Spinal cord (tissue), 10 donors: ENCODE results near the gene FOXP3. TPM values are rescaled to one million over a fixed set of nuclear protein-coding genes. Genes with fewer than 3 reads are reported as not detected.
A peak's percentile ranks its signal among the peaks of the same experiment; 100 is the strongest.

Experiments
- DNase-seq, 6 donors: peaks; one replicate each; pipeline versions ENCODE4 v3.0.0 to v3.0.0-alpha.2; 2013 to 2015; ENCODE audit warnings: low spot score in 6 of 6, low read depth in 4 of 6
- H3K27ac ChIP-seq: one replicate; pipeline ENCODE4 v1.5.1; 2013; ENCODE audit warnings: low read depth, low read length, control low read depth
- H3K27me3 ChIP-seq: one replicate; pipeline ENCODE4 v1.6.1; 2013; ENCODE audit warnings: low read length; ENCODE audit not compliant: control insufficient read depth, insufficient read depth
- H3K36me3 ChIP-seq: one replicate; pipeline ENCODE4 v1.6.1; 2013; ENCODE audit warnings: low read length; ENCODE audit not compliant: control insufficient read depth, insufficient read depth
- H3K4me1 ChIP-seq: one replicate; pipeline ENCODE4 v1.6.1; 2013; ENCODE audit warnings: low read length; ENCODE audit not compliant: control insufficient read depth, insufficient read depth
- H3K4me3 ChIP-seq: one replicate; pipeline ENCODE4 v1.5.1; 2013; ENCODE audit warnings: low read depth, low read length, control low read depth
- H3K9me3 ChIP-seq: one replicate; pipeline ENCODE4 v1.6.1; 2013; ENCODE audit warnings: low read length; ENCODE audit not compliant: control insufficient read depth, insufficient read depth
- WGBS: methylation state at CpG from one replicate; pipeline ENCODE4 v1.1.5; 2013; ENCODE audit warnings: missing lambda C conversion rate; ENCODE audit not compliant: insufficient coverage; 5-methylcytosine and 5-hydroxymethylcytosine counted together
- polyA plus RNA-seq, 2 donors: library from polyadenylated mRNA; unstranded; fragments of 120-200 nt; gene quantifications; one replicate each; pipeline ENCODE4 v1.2.1, GENCODE V29; 2013; ENCODE audit not compliant: insufficient read length in 2 of 2
- total RNA-seq, 2 donors: library from RNA; depleted of rRNA in 1 of 2; stranded (reverse); fragments of 120-200 nt in 1 of 2; fragments of >200 nt in 1 of 2; gene quantifications; one replicate each; pipeline versions ENCODE4 v1.2.3 to v1.2.4, GENCODE V29; 2013 to 2014
- donor health status: healthy.

The FOXP3 gene
- total and polyA plus RNA-seq, 4 donors: 0.11 to 1.3 (median 1.2) TPM; not detected in 1

- peaks cover 7% of the 10 kb centered on the region for H3K4me1 ChIP-seq
- no peaks in the 10 kb centered on the region for H3K36me3 ChIP-seq
- DNase-seq: no peak
- no peaks in the 10 kb centered on the region for H3K27me3 ChIP-seq
- 82% methylated on average over 9 of the region's 17 CpGs for WGBS
- H3K27ac ChIP-seq: no peak overlapping the region
- peaks cover 1% of the 10 kb centered on the region for H3K9me3 ChIP-seq
- no peak overlapping the region for H3K4me3 ChIP-seq
Measured at GRCh38 chrX:49292400-49293362, 28.2 kb upstream of the FOXP3 start.

DNA sequence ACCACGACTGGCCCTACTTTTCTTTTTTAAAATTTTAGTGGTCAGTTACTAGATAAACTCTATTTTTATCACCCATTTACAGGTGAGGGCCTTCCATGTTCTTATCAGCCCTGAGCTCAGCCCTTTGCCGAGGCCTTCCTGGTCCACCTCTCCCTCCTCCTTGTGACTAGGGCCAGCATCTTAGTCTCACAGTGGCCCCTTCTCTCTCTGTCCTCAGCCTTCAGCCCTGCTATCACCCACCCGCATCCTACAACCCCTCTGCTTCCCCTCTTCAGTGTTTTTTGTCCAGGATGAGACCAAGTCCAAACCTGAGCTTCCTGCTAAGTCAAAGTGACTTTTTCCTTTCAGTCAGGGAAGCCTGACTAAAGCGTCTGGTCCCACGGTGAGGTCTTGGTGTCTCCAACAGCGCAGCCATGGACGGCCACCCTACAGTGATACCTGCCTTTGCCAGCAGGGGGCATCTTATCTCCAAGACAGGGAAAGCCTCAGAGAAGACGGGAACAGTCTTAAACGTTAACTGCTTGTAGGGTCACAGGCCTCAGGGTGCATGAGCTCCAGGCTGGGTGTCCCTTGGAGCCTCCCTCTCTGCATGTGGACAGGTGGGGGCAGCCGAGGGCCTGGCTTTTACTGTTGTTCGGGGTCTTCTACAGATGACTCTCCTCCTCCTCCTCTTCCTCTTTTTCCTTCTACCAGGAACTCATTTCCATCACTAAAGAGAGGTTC lies 27.3 kb upstream of the FOXP3 start:
- no peaks in the 10 kb centered on the region for H3K27me3 ChIP-seq
- DNase-seq: peak in 2 of 6 donors; percentile 53 to 68
- H3K9me3 ChIP-seq: peaks cover 1% of the 10 kb centered on the region
- no peak overlapping the region for H3K27ac ChIP-seq
- H3K36me3 ChIP-seq: peaks cover 1% of the 10 kb centered on the region
- peaks cover 7% of the 10 kb centered on the region for H3K4me1 ChIP-seq
- WGBS: 29% methylated on average over 10 of the region's 11 CpGs
- no peak overlapping the region for H3K4me3 ChIP-seq

DNA sequence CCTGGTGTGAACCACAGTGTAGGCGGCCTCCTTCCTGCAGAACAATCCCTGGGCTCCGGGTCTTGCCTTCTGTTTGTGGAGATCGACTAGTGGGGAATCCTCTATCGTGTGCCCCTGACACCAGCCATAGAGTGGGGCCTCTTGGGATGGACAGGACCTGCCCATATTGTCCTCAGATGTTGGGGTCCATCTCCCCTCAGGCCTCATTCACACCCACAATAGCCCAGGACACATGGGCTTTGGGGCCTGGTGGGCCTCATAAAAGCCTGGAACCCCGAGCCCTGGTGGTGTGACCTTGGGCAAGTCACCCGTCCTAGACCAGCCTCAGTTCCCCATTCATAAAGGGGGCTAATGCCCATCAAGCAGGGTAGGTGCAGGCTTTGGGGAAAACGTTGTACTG lies 25.7 kb upstream of the FOXP3 start:
- no peaks in the 10 kb centered on the region for H3K27me3 ChIP-seq
- peaks cover 7% of the 10 kb centered on the region for H3K4me1 ChIP-seq
- 56% methylated on average over 5 of the region's 7 CpGs for WGBS
- no peak overlapping the region for H3K27ac ChIP-seq
- H3K36me3 ChIP-seq: peaks cover 14% of the 10 kb centered on the region
- H3K9me3 ChIP-seq: peaks cover 1% of the 10 kb centered on the region
- DNase-seq: no peak
- H3K4me3 ChIP-seq: no peak overlapping the region

DNA sequence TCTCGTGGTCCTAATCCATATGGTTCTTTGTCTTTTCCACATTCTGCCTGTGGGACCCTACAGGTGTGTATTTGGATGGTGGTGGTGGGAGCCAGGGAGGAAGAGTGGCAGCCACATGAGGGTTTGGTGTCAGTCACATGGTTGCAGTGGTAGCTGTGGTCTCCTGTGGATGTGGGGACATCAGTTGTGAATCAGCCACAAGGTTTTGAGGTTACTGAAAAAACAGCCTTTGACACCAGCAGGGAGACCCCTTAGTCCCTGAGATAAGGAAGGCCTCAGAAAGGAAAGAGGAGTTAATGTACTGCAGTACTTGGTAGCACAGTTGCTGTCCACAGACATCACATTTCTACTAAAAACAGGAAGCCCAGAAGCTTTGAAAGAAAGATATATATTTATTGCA lies 23.2 kb upstream of the FOXP3 start:
- Histone ChIP-seq H3K27me3 (no peaks in the 10 kb centered on the region), H3K4me3 (no peak overlapping the region), H3K27ac (no peak overlapping the region), H3K4me1 (peaks cover 8% of the 10 kb centered on the region), H3K9me3 (peaks cover 1% of the 10 kb centered on the region), H3K36me3 (peaks cover 14% of the 10 kb centered on the region)
- no peak for DNase-seq
- 88% methylated on average over 1 of the region's 1 CpG for WGBS

- no peak for DNase-seq
- Histone ChIP-seq H3K9me3 (no peaks in the 10 kb centered on the region), H3K4me3 (no peak overlapping the region), H3K27ac (no peak overlapping the region), H3K27me3 (no peaks in the 10 kb centered on the region), H3K4me1 (peaks cover 3% of the 10 kb centered on the region), H3K36me3 (peaks cover 17% of the 10 kb centered on the region)
- 63% methylated on average over 4 of the region's 4 CpGs for WGBS
Measured at GRCh38 chrX:49286581-49286980, 22.1 kb upstream of the FOXP3 start.

DNA sequence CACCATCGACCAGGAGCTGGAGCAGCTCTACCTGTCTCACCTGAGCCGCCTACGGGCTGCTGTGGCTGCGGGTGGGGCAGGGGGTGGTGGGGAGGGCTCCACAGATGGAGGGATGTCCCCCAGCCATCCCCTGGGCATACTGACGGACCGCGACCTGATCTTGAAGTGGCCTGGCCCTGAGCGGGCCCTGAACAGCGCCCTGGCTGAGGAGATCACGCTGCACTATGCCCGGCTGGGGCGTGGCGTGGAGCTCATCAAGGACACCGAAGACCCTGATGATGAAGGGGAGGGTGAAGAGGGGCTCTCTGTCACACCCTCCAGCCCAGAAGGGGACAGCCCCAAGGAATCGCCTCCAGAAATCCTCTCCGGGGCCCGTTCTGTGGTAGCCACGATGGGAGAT lies 21.6 kb upstream of the FOXP3 start:
- Histone ChIP-seq H3K36me3 (peaks cover 17% of the 10 kb centered on the region), H3K9me3 (no peaks in the 10 kb centered on the region), H3K27me3 (no peaks in the 10 kb centered on the region), H3K4me1 (peaks cover 3% of the 10 kb centered on the region), H3K27ac (no peak overlapping the region), H3K4me3 (no peak overlapping the region)
- WGBS: 84% methylated on average over 16 of the region's 18 CpGs
- no peak for DNase-seq

DNA sequence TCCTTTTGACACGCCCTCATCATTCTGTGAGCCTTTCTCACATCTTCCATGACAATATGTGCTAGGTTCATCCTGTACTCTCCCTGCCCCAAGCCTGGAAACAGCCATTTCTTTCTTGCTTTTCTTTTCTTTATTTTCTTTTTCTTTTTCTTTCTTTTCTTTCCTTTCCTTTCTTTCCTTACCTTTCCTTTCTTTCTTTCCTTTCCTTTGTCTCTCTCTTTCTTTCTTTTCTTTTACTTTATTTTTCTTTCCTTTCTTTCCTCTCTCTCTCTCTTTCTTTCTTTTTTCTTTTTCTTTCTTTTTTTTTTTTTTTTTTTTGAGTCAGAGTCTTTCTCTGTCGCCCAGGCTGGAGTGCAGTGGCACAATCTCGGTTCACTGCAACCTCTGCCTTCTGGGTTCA lies 19.7 kb upstream of the FOXP3 start:
- no peaks in the 10 kb centered on the region for H3K27me3 ChIP-seq
- WGBS: 78% methylated on average over 3 of the region's 3 CpGs
- no peak for DNase-seq
- peaks cover 17% of the 10 kb centered on the region for H3K36me3 ChIP-seq
- H3K9me3 ChIP-seq: no peaks in the 10 kb centered on the region
- no peak overlapping the region for H3K4me3 ChIP-seq
- peaks cover 3% of the 10 kb centered on the region for H3K4me1 ChIP-seq
- H3K27ac ChIP-seq: no peak overlapping the region

DNA sequence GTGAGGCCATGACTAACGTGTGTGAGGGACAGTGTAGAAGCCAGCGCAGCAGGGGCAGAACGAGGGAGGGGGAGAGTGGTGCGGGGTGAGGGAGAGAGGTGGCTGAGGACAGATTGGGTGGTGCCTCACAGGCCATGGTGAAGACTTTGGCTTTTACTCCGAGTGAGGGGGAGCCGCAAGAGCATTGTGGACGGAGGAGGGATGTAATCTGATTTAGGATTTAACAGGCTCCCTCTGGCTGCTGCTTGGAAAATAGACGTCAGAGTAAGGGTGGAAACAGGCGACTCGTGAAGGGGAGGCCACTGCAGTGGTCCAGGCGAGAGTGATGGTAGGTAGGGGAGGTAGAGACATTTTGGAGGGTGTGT lies 18.1 kb upstream of the FOXP3 start:
- Histone ChIP-seq H3K9me3 (no peaks in the 10 kb centered on the region), H3K4me1 (peaks cover 3% of the 10 kb centered on the region), H3K27me3 (no peaks in the 10 kb centered on the region), H3K36me3 (peaks cover 17% of the 10 kb centered on the region), H3K4me3 (no peak overlapping the region), H3K27ac (no peak overlapping the region)
- DNase-seq: peak in 2 of 6 donors; percentile 33 to 44
- 30% methylated on average over 10 of the region's 11 CpGs for WGBS

GRCh38 chrX:49278081-49278480 lies 13.6 kb upstream of the FOXP3 start:
- Histone ChIP-seq H3K9me3 (no peaks in the 10 kb centered on the region), H3K27ac (no peak overlapping the region), H3K4me3 (no peak overlapping the region), H3K36me3 (peaks cover 9% of the 10 kb centered on the region), H3K27me3 (no peaks in the 10 kb centered on the region), H3K4me1 (peaks cover 7% of the 10 kb centered on the region)
- DNase-seq: no peak
- WGBS: 82% methylated on average over 3 of the region's 3 CpGs

GRCh38 chrX:49277535-49277830 lies 13.0 kb upstream of the FOXP3 start:
- DNase-seq: no peak
- Histone ChIP-seq H3K27ac (no peak overlapping the region), H3K27me3 (no peaks in the 10 kb centered on the region), H3K36me3 (peaks cover 9% of the 10 kb centered on the region), H3K9me3 (no peaks in the 10 kb centered on the region), H3K4me3 (no peak overlapping the region), H3K4me1 (peaks cover 5% of the 10 kb centered on the region)
- 67% methylated on average over 1 of the region's 3 CpGs for WGBS
